HG03095 (cell line): ENCODE measurements around the gene PGBD5.

ENCODE experiments used
- ATAC-seq: cut with Tn5 transposase; IDR thresholded peaks from one replicate; pipeline ENCODE4 v1.9.1; 2021; ENCODE audit warnings: moderate library complexity; ENCODE audit not compliant: unreplicated experiment

PGBD5 gene

DNA sequence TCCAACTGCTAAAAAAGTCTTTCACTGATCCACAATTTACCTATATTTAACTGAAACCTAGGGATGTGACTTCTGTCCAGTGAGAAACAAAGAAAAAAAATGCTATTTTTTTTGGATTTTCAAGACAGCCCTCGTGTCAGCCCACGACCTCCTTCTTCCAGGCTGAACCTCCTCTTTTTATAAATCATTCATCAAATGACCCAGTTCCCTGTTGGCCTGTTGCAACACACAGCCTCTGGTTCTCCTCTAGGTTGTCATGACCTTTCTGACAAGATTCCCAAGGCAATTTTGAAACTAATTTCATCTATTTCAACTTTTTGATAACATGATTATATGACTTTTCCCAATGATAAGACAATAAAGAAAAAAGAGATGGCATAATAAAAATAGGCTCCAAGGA, 74.6 kb downstream of the PGBD5 start:
- ATAC-seq = no peak

DNA sequence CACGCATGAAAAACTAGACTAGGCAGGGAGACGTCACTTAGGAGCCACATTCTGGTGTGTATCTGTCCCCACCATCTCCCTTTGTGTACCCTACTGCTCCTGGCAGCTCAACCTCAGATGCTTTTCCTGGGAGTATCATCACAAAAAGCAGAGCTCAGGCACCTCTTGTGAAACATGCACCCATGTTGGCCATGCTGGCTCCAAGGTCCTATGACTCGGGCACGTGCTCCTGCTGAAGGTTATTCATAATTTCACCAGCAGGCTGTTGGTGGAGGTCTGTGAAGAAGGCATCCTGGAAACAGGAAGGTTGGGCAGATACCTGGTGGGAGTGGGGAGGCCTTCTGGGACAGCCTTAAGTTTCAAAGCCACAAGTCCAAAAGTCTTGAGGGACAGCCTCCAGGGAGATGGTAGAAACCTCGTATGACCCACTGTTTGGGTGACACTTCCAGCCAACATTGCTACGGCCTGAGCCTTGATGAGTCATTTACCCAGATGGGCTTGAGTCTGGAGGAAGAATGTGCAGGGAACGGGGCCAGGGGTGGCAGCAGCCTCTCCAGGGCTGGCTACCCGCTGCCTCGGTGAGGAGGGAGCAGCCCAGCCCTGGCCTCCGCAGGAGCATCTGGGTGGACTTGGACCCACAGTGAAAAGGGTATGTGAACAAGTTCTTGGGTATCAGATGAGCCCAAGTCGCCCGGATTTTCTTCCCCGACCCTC, 75.8 kb downstream of the PGBD5 start:
- no peak for ATAC-seq

DNA sequence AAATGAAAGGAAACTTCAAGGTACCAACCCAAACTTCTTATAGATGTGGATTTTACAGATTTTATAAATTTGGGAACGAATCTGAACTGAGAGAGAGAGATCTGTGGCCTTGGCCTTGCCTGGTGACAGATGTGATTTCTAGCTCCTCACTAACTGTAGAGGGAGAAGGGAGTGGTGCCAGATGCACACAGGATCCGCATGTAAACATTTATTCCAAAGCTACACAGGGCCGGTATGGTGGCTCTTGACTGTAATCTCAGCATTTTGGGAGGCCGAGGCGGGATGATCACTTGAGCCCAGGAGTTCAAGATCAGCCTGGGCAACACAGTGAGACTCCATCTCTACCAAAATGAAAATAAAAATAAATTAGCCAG, 77.1 kb downstream of the PGBD5 start:
- no peak for ATAC-seq

DNA sequence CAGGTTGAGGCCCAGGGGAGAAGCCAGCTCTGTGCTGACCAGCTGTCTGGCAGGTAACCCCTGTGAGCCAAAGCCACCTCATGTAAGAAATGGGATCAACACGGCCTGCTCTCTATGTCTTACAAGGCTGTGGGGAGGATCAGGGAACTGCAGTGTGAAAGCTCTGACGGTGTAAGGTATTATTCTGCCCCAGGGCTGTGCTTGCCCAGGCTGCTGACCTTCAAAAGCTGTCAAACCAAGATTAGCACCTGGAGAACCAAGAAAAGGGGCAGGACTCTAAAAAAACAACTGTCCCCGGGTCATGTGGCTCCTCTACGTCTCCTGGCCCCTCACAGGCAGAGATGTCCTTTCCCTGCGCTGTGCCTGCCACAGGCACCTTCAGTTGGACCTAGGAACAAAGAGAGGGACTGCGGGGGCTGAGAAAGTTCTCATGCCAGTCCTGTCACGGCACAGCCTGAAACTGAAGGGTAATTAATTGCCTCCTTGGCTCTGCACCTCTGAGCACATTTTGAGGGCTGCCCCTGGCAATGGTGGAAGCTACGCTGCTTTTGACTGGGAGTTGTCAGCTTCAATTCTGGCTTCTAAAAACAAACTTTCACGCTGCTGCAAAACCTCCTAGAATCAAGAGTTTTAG, 77.6 kb downstream of the PGBD5 start:
- no peak for ATAC-seq

- no peak for ATAC-seq
Measured at GRCh38 chr1:230347896-230348295, 78.2 kb downstream of the PGBD5 start.

DNA sequence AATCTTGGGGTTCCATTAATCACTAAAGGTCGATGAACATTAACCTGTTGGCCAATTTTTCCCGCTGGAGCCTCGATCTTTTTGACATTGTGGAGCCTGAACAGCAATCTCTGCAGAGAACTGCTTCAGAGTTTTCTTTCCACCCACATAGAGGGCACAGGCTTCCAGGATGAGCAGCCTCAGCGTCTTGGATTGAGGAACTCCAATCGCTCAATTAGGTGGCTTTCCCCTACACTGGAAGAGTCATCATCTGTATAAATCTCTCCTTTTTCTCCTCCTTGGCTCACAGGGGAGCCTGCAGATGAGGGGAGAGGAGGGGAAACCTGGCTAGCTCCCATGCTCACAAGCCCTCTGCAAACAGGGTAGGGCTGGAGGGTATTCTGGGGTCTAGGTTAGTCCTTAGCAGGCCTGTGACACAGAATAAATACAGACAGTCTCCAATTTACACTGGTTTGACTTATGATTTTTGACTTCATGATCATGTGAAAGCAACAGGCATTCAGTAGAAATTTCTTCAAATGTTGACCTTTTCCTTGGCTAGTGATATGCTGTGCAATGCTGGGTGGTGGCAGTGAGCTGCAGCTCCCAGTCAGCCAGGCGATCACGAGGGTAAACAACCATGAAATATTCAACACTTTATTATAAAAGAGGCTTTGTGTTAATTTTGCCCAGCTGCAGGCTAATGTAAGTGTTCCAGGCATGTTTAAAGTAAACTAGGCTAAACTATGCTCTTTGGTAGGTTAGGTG, 80.8 kb downstream of the PGBD5 start:
- ATAC-seq = no peak

GRCh38 chr1:230342699-230343098, 83.4 kb downstream of the PGBD5 start:
- ATAC-seq = no peak

- no peak for ATAC-seq
Measured at GRCh38 chr1:230342019-230342418, 84.1 kb downstream of the PGBD5 start.

DNA sequence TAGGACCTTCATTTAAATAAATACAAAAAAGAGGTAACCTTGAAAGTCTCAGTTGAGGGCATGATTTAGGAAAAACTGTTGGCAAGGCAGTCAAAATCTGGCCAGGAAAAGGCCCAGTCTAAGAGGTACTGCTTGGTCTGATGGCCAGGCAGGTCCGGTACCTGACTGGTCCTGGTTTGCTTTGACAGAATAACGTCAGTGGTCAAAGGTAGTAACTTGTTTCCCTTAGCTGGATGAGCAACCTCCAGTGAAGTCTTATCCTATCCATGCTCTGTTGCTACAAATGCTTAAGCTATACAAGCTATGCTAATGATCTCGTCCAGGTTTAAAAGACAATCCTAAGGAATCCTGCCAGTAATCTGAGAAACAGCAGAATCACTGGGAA, 85.0 kb downstream of the PGBD5 start:
- ATAC-seq = no peak

GRCh38 chr1:230340526-230341161, 85.5 kb downstream of the PGBD5 start:
- no peak for ATAC-seq

DNA sequence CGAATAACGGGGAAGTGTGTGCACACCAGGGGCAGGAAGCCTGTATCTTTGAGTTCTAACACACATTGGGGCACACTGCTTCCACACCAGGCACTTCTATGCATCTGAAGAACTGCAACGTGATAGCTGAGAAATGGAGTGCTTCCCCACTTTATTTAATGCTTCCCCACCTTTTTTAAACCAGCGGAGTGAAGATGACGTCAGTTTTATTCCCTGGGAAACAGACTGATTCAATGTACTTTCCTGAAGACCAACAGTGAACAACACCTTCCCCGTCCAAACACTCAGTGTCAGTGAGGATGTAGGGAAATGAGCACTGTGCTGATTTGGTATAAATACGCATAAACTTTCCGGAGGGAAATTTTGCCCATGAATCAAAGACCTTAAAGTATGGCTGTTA, 87.1 kb downstream of the PGBD5 start:
- ATAC-seq = no peak

- no peak for ATAC-seq
Measured at GRCh38 chr1:230337266-230337665, 88.9 kb downstream of the PGBD5 start.

DNA sequence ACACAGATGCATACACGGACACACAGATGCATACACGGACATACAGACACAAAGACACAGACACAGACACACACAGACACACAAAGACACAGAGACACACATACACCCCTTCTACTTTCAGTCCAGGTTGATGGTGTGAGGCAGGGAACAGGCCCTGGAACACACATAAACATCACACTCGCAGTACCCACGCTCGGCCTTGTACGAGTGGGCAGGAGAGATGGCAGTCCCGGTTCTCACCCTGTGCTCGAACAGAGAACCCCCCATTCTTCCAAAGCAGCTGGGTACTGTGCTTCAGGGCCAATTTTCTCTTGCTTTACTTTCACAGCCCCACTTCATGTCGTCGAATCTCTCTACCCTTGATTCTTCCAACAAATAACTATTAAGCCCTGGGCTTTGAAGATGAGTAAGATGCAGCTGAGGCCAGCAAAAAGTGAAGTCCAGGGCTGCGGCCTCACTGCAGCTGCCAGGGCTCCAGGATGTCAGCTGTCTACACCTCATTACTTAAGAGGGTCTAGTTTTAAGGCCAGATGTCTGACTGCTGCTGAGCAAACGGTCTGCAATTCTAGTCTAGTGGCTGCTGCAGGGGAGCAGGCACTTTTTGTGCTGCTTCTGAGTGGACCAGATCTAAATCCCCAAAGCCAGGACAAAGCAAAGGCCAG, 90.1 kb downstream of the PGBD5 start:
- ATAC-seq = no peak

GRCh38 chr1:230334447-230334837, 91.7 kb downstream of the PGBD5 start:
- ATAC-seq = no peak

GRCh38 chr1:230333590-230334446, 92.3 kb downstream of the PGBD5 start:
- no peak for ATAC-seq

DNA sequence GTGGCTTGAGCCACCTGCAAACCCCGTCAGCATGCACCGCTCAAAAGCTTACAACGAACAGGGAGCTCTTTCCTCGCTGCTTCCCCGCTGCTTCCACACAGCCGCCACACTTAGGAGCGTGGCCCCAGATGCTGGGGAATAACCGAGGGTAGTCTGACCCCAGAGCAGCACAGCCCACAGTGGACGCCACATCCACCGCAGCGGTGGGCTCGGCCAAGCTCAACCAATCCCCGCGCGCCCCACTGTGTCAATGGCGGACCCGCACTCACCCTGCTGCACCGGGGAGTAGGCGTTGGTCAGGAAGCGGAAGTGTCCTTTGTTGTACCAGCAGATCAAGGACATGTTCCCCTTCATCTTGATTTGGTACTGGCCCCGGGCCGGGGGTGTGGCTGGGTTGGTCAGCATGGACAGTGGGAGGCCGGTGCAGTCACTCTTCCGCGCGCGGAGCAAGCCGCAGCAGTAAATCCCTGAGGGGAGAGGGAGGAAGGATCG, 93.5 kb downstream of the PGBD5 start:
- ATAC-seq = no peak

DNA sequence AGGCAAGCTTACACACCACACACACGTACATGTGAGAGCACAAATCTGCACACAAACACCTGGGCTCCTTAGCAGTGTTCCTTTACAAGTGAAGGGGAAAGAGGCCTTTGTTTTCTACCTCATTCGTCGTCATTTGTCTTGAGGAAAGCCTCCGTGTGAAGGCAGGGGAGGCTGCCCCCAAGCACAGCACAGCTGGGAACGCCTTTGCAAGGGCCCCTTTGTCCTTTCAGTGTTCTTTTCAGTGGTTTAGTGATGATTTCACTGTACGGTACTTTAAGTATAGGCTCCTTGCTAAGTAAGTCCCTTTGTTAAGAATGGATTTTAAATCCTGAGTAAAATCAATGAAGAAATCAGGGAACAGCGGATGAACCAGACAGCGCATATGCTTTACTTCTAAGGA, 94.1 kb downstream of the PGBD5 start:
- ATAC-seq = no peak

- ATAC-seq = no peak
Measured at GRCh38 chr1:230330157-230330556, 96.0 kb downstream of the PGBD5 start.

DNA sequence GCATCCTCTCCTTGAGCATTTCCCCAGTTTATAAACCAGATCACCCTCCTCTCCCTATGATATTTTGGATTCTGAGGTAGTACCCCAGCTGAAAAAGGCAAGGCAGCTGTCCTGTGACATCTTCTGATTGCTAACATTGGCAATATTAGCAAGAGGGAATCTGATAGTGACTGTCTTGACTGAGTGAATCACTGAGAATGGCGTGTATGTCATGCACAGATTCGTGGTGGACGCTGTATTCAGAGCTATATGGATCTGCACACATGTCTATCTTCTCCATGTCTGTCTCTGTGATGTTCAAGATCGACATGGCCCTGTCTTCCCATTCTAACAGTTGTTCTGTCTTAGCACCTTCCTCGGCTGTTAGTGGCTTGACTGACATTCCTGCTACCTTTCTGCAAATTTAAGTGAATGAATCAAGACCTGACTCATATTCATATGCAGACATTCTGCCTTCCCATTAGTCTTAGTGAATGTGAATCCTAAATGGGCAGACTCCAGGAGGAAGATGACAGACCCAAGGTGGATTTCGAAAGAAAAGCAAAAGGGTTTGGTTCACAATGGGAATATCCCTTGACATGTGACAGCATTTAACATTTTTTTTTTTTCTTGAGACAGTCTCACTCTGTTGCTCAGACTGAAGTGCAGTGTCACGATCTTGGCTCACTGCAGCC, 97.7 kb downstream of the PGBD5 start:
- no peak for ATAC-seq

GRCh38 chr1:230327892-230328284, 98.2 kb downstream of the PGBD5 start:
- ATAC-seq = peak; percentile 69
